ENCODE results near the gene LIN9. TPM values are rescaled to one million over a fixed set of nuclear protein-coding genes. Genes with fewer than 3 reads are reported as not detected.

LIN9 gene
- total and polyA plus RNA-seq, 10 of the 15 experiments (the other 5 are each of a cell fraction or from before 2014, with no cell fraction given) = 5.9 to 13.5 (median 8.3) TPM

- peak; percentile 92 for TF ChIP-seq NKRF (conservative IDR thresholded peaks at IDR 0.05)
- peak; percentile 51 for TF ChIP-seq HDAC6 (IDR thresholded peaks at IDR 0.05; ENCODE audit: unreplicated experiment)
- peak in 1 of 2 experiments; percentile 45; a peak in 2 of 4 replicates for TF ChIP-seq BHLHE40 (IDR thresholded peaks at IDR 0.05; ENCODE audit: borderline replicate concordance in 1 of 2, low read depth in 2 of 2, low read length in 1 of 2)
- TF ChIP-seq SRF (IDR thresholded peaks at IDR 0.05; ENCODE audit: low read depth in 2 of 2, low read length in 2 of 2) = 0 out of 4 replicates have a peak, but pooled peaks of 1 of the 2 experiments have one; percentile 2
- TF ChIP-seq E2F8 (IDR thresholded peaks at IDR 0.05; ENCODE audit: low read depth, partially characterized antibody) = peak; percentile 39
- no peak for TF ChIP-seq SP1 (IDR thresholded peaks at IDR 0.05; ENCODE audit: low read depth, low read length)
- no peak for TF ChIP-seq EZH2 (IDR thresholded peaks at IDR 0.05; ENCODE audit: borderline replicate concordance, control insufficient read depth, low read depth, low read length)
- TF ChIP-seq ZNF592 (IDR thresholded peaks at IDR 0.05) = 0 out of 2 replicates have a peak, but pooled peaks have one; percentile 45
- TF ChIP-seq PAX5 (IDR thresholded peaks at IDR 0.05; ENCODE audit: borderline replicate concordance, low read depth, low read length) = peak; percentile 44; the same call in 1 of the 2 replicates
- TF ChIP-seq RBBP5 (conservative IDR thresholded peaks at IDR 0.05) = no peak
- TF ChIP-seq PBX3 (IDR thresholded peaks at IDR 0.05; ENCODE audit: insufficient replicate concordance, low read depth, low read length) = peak; percentile 53
- TF ChIP-seq ZBTB40 (IDR thresholded peaks at IDR 0.05; ENCODE audit: borderline replicate concordance) = peak; percentile 91
Observed at GRCh38 chr1:226186124-226187018, 122.6 kb downstream of the LIN9 start, which contains the start of gene ACBD3 (continued).

All from GM12878 (cell line).